Fibroblast of villous mesenchyme (primary cell): ENCODE measurements around the gene ANKRD44. TPM values are rescaled to one million over a fixed set of nuclear protein-coding genes. Genes with fewer than 3 reads are reported as not detected.

Experiments
- DNase-seq: peaks from one replicate; pipeline ENCODE4 v3.0.0-alpha.2; 2010; ENCODE audit warnings: low read depth
- H3K4me3 ChIP-seq: 2 replicates; pipeline ENCODE4 v1.5.1; 2011; ENCODE audit warnings: low read depth, mild to moderate bottlenecking, low read length
- total RNA-seq: library from RNA; depleted of rRNA; stranded (reverse); fragments of >200 nt; gene quantifications from 2 replicates; pipeline ENCODE4 v1.2.3, GENCODE V29; 2012
- TF ChIP-seq, protein P1 (sequence below): IDR thresholded peaks from 2 replicates; pipeline ENCODE4 v1.5.1; 2012; ENCODE audit warnings: low read depth, mild to moderate bottlenecking, low read length; ENCODE audit not compliant: insufficient read depth

The ANKRD44 gene
- total RNA-seq, 1 donor, result 3.9 TPM

DNA sequence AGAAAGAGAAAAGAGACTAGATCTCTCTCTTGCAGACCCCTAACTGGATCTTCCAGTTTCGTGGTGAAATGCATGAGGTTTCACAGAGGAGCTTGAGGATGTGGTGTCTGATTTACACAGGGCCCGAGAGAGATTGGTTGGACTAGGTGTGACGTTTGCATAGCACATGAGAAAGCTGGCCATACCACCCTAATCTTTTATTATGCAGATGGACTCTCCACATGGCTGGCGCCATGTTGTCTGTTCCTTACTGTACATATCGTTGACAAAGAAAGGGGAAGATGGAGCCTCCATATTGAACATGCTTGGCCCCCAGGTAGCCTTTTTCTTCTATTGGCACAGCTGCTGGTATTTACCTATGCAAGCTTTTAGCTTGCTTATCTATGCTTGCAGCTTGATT is 356.6 kb downstream of the ANKRD44 start:
- no peak for DNase-seq
- no peak overlapping the region for H3K4me3 ChIP-seq
- TF ChIP-seq, protein P1, sequence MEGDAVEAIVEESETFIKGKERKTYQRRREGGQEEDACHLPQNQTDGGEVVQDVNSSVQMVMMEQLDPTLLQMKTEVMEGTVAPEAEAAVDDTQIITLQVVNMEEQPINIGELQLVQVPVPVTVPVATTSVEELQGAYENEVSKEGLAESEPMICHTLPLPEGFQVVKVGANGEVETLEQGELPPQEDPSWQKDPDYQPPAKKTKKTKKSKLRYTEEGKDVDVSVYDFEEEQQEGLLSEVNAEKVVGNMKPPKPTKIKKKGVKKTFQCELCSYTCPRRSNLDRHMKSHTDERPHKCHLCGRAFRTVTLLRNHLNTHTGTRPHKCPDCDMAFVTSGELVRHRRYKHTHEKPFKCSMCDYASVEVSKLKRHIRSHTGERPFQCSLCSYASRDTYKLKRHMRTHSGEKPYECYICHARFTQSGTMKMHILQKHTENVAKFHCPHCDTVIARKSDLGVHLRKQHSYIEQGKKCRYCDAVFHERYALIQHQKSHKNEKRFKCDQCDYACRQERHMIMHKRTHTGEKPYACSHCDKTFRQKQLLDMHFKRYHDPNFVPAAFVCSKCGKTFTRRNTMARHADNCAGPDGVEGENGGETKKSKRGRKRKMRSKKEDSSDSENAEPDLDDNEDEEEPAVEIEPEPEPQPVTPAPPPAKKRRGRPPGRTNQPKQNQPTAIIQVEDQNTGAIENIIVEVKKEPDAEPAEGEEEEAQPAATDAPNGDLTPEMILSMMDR, result no peak

DNA sequence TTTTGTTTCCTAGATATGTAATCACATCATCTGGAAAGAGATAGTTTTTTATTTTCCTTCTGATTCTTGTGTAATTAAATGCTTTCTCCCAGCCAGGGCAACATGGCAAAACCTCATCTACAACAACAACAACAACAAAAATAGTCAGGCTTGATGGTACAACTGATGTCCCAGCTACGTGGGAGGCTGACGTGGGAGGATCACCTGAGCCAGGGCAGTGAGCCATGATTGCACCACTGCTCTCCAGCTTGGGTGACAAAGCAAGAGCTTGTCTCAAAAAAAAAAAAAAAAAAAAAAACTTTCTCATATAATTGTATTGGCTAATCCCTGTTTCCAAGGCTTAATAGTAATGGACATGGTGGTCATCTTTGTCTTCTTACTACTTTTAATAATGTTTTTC is 357.6 kb downstream of the ANKRD44 start:
- TF ChIP-seq, protein P1, result no peak
- H3K4me3 ChIP-seq, result no peak overlapping the region
- peak; percentile 49 for DNase-seq

DNA sequence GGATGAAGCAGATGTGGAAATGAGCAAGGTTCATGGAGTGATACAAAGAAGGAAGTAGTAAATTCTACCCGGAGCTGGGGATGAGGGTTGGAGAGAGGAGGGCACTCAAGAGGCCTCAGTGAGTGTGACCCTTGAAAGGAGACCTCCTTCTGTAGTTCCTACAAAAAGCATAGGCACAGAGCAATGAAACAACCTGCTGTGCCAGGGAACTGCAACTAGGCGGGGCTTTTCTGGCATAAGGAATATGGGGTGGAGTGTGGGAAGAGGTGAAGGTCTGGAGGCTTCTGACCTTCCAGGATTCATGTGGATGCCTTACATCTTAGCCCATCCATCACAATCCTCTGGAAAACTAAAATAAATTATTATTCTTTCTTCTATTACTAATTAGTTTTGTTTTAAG is 358.6 kb downstream of the ANKRD44 start:
- no peak overlapping the region for H3K4me3 ChIP-seq
- TF ChIP-seq, protein P1, result no peak
- no peak for DNase-seq

DNA sequence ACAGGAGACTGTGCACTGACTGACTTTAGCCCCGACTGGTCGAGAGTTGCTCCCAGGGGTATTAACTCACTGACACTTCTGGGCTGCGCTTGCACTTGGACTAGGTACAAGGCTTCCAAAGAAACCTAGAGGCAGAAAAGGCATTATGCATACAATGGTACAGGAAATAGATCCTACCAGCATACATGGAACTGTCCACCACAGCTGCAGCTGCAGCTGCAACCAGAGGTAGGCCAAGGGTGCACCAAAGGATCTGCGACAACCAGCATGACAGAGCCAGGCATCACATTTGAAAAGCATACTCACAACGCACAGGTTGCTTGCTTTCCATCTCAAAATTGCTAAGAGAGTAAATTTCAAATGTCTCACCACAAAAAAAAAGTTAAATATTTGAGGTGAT is 361.5 kb downstream of the ANKRD44 start:
- TF ChIP-seq, protein P1, result no peak
- no peak overlapping the region for H3K4me3 ChIP-seq
- DNase-seq, result no peak

DNA sequence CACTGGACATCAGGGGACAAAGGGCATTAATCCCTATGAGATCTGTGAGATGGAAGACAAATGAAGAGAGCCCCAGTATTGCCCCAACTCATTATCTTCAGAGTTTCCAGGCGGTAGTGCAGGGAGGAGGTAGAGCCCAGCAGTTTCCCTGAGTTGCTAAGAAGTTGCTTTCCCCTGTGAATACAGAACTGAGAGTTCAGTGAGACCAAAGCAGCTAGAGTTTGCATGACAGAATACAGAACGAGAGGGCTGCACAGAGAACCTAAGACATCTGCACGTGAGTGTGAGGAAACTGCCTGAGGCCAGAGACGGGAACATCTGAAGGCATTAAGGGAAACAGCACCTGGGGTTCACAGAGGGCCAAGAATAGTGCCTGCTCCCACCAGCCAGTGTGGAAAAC is 366.0 kb downstream of the ANKRD44 start:
- DNase-seq, result no peak
- TF ChIP-seq, protein P1, result no peak
- H3K4me3 ChIP-seq, result no peak overlapping the region

DNA sequence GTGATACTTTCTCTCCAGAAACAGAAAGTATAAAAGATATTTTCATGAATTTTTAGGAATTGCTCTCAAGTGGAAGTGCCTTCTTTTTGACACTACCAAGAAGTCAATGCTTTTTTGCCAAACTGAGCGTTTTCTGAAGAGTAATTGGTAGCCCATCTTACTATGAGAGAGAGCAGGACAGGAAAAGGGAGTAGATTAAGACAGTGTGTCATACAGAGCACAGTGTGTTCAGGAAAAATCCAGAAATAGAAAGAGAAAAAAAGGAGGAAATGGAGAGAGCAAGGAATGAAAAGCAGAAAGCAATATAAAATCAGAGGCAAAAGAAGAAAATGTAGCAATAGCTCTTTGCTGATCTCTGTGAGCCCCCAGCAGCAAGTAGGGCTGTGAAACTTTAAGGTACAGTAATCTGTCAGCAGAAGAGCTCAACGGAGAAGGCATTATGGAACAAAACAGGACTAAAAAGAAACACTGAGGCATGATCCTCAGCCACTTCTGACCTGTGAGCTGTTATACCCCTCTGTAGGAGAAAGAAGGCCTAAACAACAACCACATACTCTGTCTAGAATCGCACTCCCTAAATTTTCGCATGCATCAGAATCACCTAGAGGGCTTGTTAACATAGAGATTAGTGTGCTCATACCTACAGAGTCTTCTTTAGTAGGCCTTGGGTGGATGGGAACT is 369.0 kb downstream of the ANKRD44 start:
- H3K4me3 ChIP-seq, result no peak overlapping the region
- TF ChIP-seq, protein P1, result no peak
- DNase-seq, result no peak

DNA sequence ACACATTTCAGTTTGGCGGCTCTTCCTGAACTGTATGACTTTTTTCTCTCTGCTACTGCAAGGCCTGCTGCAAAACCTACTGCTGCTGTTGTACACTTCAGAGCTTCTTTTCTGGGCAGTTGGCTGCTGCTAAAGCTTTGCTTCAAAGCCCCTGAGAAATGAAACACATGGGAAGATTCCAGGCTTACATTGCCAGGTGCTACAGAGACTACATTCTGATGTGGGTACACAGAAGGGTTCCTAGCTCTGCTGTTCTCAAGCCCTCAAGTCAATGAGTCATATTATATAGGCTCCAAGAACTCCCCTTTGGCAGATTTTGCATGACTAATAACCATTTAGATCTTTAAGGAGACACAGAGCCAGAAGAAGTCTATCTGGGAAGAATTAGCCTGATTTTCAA is 371.2 kb downstream of the ANKRD44 start:
- TF ChIP-seq, protein P1, result no peak
- H3K4me3 ChIP-seq, result no peak overlapping the region
- peak; percentile 8 for DNase-seq
